HepG2 (cell line): ENCODE measurements around the gene CHAF1B. TPM values are rescaled to one million over a fixed set of nuclear protein-coding genes. Genes with fewer than 3 reads are reported as not detected.

Experiments used
- ATAC-seq: fragments of 200-7000 bp; cut with Tn5 transposase; 3 replicates; pipeline ENCODE4 v1.9.1; 2020; ENCODE audit warnings: mild to moderate bottlenecking, moderate library complexity
- BruUV-seq: library from RNA; stranded (reverse); fragments of 400-500 nt; replicated peaks from 2 replicates; lab custom pipeline; 2021; lab: Mats Ljungman, UMichigan
- CTCF ChIA-PET: fragments of 300-600 bp; formaldehyde crosslinking; extraction: SDS; loops from one replicate; lab custom pipeline; 2021; ENCODE audit warnings: low total read pairs, inconsistent platforms, low intra/inter-chr PET ratio; lab: Yijun Ruan, JAX
- POLR2A ChIA-PET: fragments of 350-600 bp; sonication (Branson Sonifier 250); formaldehyde crosslinking; loops from one replicate; lab custom pipeline; 2020; ENCODE audit warnings: antibody characterized with exemption, inconsistent platforms; lab: Yijun Ruan, JAX
- DNase-seq: peaks from one replicate; pipeline ENCODE4 v3.0.0-alpha.2; 2015; ENCODE audit warnings: low spot score
- FAIRE-seq: peaks from 3 replicates; lab custom pipeline; 2011; peaks lifted over from hg19 to GRCh38; lab: Jason Lieb, UNC
- H2AFZ ChIP-seq: one replicate; pipeline ENCODE4 v1.6.1; 2011; ENCODE audit warnings: low read length, inconsistent platforms
- H3K27ac ChIP-seq: fragments of 300-600 bp; 3 replicates; pipeline ENCODE4 v1.8.0; 2011; ENCODE audit warnings: mixed run types, mild to moderate bottlenecking, mixed read lengths, low read length, inconsistent platforms; ENCODE audit not compliant: insufficient read depth; ENCODE audit errors: extremely low read length
- H3K27me3 ChIP-seq, 2 experiments: fragments of 200-600 bp in 1 of 2; 2 replicates in 1 of 2; 3 replicates in 1 of 2; pipeline versions ENCODE4 v1.6.0 to v1.8.0; 2011; ENCODE audit warnings: low read length in 2 of 2, mild to moderate bottlenecking in 2 of 2, moderate library complexity in 2 of 2, inconsistent platforms in 1 of 2; ENCODE audit not compliant: insufficient read depth in 2 of 2, control insufficient read depth in 1 of 2
- H3K36me3 ChIP-seq, 2 experiments: fragments of 200-600 bp in 1 of 2; replicated peaks in 1 of 2; 2 replicates in 1 of 2; 3 replicates in 1 of 2; pipeline versions ENCODE4 v1.5.1 to v1.8.0; 2011; ENCODE audit warnings: low read length in 2 of 2, inconsistent platforms in 1 of 2; ENCODE audit not compliant: insufficient read depth in 2 of 2, control insufficient read depth in 1 of 2
- H3K4me1 ChIP-seq: 2 replicates; pipeline ENCODE4 v1.5.1; 2012; ENCODE audit warnings: low read length, inconsistent platforms; ENCODE audit not compliant: insufficient read depth
- H3K4me2 ChIP-seq: 2 replicates; pipeline ENCODE4 v1.6.0; 2011; ENCODE audit warnings: low read depth, low read length, inconsistent platforms
- H3K4me3 ChIP-seq, 3 experiments: fragments of 200-600 bp in 1 of 3; sonication (generic), shearing (Covaris generic) in 1 of 3; replicated peaks in 1 of 3; 2 replicates each; pipeline ENCODE4 v1.5.1; 2011 to 2016; ENCODE audit warnings: low read length in 3 of 3, inconsistent platforms in 2 of 3, low read depth in 2 of 3, mild to moderate bottlenecking in 2 of 3, control low read depth in 1 of 3, mixed read lengths in 1 of 3; ENCODE audit not compliant: insufficient read depth in 1 of 3
- H3K79me2 ChIP-seq: one replicate; pipeline ENCODE4 v1.6.1; 2011; ENCODE audit warnings: low read length, inconsistent platforms; ENCODE audit not compliant: insufficient read depth
- H3K9ac ChIP-seq: 2 replicates; pipeline ENCODE4 v1.6.0; 2011; ENCODE audit warnings: mild to moderate bottlenecking, low read depth, low read length, inconsistent platforms; ENCODE audit not compliant: insufficient read depth
- H3K9me3 ChIP-seq: 2 replicates; pipeline ENCODE4 v1.5.1; 2012; ENCODE audit warnings: mild to moderate bottlenecking, low read length
- H4K20me1 ChIP-seq: 2 replicates; pipeline ENCODE4 v1.6.0; 2011; ENCODE audit warnings: inconsistent platforms, mild to moderate bottlenecking, low read length, moderate library complexity; ENCODE audit not compliant: insufficient read depth
- CCAR2 ChIP-seq: fragments of 200-400 bp; formaldehyde crosslinking; optimal IDR thresholded peaks from 2 replicates; pipeline ENCODE3; 2018; ENCODE audit warnings: low read depth, mild to moderate bottlenecking, low read length, moderate library complexity
- E2F1 ChIP-seq: sonication (generic); formaldehyde crosslinking; IDR thresholded peaks from 2 replicates; pipeline ENCODE4 v1.5.0; 2020; ENCODE audit warnings: missing genetic modification reagents
- ZBTB8A ChIP-seq: sonication (generic); formaldehyde crosslinking; IDR thresholded peaks from 2 replicates; pipeline ENCODE4 v1.4.0; 2020; ENCODE audit warnings: mild to moderate bottlenecking, low read depth, missing genetic modification reagents, borderline replicate concordance
- WGBS: methylation state at CpG from one replicate; pipeline ENCODE4 v1.1.6; 2017; ENCODE audit warnings: low lambda C conversion rate; 5-methylcytosine and 5-hydroxymethylcytosine counted together
- in situ Hi-C: cut with HindIII; loops from 2 replicates; pipeline ENCODE4 v1.10.0; 2017; ENCODE audit warnings: low pct_unique_long_range_greater_than_20kb; ENCODE audit not compliant: extremely low pct_ligation_motif_present
- intact Hi-C: fragments of 100-400 bp; cut with micrococcal nuclease; formaldehyde crosslinking; loops from one replicate; pipeline ENCODE4 v1.10.0; 2022; ENCODE audit not compliant: unreplicated experiment
- polyA plus RNA-seq, 8 experiments: library from polyadenylated mRNA; depleted of rRNA in 3 of 8; stranded (reverse) in 7 of 8; unstranded in 1 of 8; fragments of >200 nt; fragmentation: Illumina TruSeq in 4 of 8; extraction: Trizol in 4 of 8; gene quantifications; 2 replicates each; pipeline versions ENCODE4 v1.2.1 to v1.2.3, GENCODE V29; 2011 to 2016; ENCODE audit warnings: low read depth in 4 of 8, missing spikeins in 1 of 8, mixed read lengths in 1 of 8; ENCODE audit not compliant: insufficient read depth in 1 of 8
- total RNA-seq, 5 experiments: library from RNA; depleted of rRNA; stranded (reverse); fragments of >200 nt; fragmentation: Illumina TruSeq; extraction: Trizol; gene quantifications; 2 replicates each; pipeline ENCODE4 v1.2.3, GENCODE V29; 2016; ENCODE audit warnings: low read depth in 1 of 5
- TF ChIP-seq, protein P1 (sequence below): sonication (generic); formaldehyde crosslinking; IDR thresholded peaks from 2 replicates; pipeline ENCODE4 v1.4.0; 2020; ENCODE audit warnings: missing genetic modification reagents, borderline replicate concordance

CHAF1B gene
- total and polyA plus RNA-seq, 2 of the 13 experiments (the other 11 are each of a cell fraction or from before 2014, with no cell fraction given), result 5.1 to 14.1 TPM

DNA sequence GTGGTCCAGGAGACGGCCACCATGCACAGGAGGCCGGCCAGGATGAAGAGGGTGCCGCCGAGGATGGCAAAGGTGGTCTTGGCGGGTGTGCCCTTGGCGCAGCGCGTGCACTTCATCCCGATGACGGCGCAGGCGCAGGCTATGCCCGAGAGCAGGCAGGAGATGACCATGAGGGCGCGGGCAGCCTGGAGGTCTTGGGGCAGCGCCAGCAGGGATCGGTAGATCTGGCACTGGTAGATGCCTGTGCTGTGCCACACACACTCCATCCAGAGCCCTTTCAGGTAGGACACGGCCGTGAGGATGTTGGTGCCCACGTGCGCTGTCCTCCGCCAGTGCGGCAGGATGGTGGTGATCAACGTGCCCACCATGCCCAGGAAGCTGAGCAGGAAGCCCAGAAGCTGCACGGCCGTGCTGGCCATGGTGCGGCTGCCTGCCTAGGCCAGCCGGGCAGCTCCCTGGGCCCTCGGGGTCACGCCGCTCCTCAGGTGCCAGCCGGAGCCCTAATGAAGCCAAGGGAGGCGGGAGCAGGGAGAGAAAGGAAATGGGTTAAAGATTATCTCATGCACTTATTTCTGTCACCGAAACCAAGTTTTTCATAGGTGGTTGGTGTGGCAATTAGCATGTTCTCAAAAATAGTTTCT is 76.2 kb downstream of the CHAF1B start:
- TF ChIP-seq CCAR2 (no peak), ZBTB8A (CRISPR knock-in tag) (no peak), E2F1 (CRISPR knock-in tag) (no peak)
- TF ChIP-seq, protein P1, sequence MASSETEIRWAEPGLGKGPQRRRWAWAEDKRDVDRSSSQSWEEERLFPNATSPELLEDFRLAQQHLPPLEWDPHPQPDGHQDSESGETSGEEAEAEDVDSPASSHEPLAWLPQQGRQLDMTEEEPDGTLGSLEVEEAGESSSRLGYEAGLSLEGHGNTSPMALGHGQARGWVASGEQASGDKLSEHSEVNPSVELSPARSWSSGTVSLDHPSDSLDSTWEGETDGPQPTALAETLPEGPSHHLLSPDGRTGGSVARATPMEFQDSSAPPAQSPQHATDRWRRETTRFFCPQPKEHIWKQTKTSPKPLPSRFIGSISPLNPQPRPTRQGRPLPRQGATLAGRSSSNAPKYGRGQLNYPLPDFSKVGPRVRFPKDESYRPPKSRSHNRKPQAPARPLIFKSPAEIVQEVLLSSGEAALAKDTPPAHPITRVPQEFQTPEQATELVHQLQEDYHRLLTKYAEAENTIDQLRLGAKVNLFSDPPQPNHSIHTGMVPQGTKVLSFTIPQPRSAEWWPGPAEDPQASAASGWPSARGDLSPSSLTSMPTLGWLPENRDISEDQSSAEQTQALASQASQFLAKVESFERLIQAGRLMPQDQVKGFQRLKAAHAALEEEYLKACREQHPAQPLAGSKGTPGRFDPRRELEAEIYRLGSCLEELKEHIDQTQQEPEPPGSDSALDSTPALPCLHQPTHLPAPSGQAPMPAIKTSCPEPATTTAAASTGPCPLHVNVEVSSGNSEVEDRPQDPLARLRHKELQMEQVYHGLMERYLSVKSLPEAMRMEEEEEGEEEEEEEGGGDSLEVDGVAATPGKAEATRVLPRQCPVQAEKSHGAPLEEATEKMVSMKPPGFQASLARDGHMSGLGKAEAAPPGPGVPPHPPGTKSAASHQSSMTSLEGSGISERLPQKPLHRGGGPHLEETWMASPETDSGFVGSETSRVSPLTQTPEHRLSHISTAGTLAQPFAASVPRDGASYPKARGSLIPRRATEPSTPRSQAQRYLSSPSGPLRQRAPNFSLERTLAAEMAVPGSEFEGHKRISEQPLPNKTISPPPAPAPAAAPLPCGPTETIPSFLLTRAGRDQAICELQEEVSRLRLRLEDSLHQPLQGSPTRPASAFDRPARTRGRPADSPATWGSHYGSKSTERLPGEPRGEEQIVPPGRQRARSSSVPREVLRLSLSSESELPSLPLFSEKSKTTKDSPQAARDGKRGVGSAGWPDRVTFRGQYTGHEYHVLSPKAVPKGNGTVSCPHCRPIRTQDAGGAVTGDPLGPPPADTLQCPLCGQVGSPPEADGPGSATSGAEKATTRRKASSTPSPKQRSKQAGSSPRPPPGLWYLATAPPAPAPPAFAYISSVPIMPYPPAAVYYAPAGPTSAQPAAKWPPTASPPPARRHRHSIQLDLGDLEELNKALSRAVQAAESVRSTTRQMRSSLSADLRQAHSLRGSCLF (CRISPR knock-in tag), result no peak
- Histone ChIP-seq H3K4me3 (no peak overlapping the region), H3K27me3 (no peaks in the 10 kb centered on the region), H3K27ac (no peak overlapping the region), H3K36me3 (no peaks in the 10 kb centered on the region), H3K4me1 (peaks cover 2% of the 10 kb centered on the region; the same call in 1 of the 2 replicates), H3K9me3 (no peaks in the 10 kb centered on the region), H3K79me2 (no peaks in the 10 kb centered on the region), H3K4me2 (no peak overlapping the region), H4K20me1 (no peaks in the 10 kb centered on the region), H3K9ac (no peak overlapping the region), H2AFZ (no peak overlapping the region)
- ChIA-PET POLR2A (no interaction called here), CTCF (no interaction called here)
- in situ Hi-C loops (no loop called here), intact Hi-C loops (no loop called here)
- ATAC-seq (no peak), DNase-seq (no peak), FAIRE-seq (no peak)
- 89% methylated on average over 22 of the region's 34 CpGs for WGBS
- no TSS peak for BruUV-seq
